HG02840 (cell line): ENCODE results near the gene SPOCK1.

Source experiments
- ATAC-seq: cut with Tn5 transposase; IDR thresholded peaks from one replicate; pipeline ENCODE4 v1.9.1; 2021; ENCODE audit warnings: mild to moderate bottlenecking, moderate library complexity, moderate number of reproducible peaks; ENCODE audit not compliant: unreplicated experiment, low FRiP score

The SPOCK1 gene

DNA sequence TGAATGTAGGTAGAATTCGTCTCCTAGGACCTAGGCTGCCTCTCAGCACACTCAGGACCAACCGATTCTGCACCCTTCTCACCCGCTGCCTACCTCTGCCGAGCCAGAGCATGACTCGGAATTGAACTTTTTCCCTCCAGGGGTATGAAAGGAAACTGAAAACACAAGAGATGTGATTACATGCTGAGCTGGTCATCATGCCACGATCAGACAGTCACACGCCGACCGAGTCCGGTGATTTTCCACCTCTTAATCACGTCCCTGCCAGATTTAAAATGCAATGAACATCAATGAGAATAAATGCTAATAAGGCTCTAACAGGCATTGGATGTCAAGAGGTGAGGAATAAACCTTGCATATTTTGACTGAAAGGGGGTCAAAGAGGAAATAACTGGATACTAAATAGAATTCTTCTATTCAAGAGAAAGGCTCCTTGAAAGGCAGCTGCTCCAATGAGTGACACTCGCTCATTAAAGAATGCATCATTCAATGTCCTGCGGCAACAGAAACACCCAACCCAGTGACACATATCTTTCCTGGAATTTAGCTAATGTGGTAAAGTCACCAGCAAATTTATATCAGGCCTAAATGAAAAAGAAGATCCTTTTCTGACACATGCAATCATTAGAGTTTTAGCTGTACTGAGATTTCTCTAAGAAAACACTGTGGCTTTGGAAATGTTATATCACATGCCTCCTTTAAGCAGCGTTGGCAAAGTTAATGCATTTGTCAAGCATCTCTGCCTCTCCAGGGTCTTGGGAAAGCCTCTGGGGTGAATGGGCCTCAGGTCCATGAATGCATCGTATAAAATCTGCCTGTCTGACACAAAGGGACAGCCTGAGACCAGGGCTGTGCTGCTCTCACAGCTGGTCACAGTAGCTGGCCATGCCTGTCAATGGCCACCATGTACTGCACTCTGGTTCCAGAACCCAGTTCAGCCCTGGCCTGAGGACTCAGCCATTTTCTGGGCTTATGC, 128.7 kb downstream of the SPOCK1 start:
- ATAC-seq: no peak

DNA sequence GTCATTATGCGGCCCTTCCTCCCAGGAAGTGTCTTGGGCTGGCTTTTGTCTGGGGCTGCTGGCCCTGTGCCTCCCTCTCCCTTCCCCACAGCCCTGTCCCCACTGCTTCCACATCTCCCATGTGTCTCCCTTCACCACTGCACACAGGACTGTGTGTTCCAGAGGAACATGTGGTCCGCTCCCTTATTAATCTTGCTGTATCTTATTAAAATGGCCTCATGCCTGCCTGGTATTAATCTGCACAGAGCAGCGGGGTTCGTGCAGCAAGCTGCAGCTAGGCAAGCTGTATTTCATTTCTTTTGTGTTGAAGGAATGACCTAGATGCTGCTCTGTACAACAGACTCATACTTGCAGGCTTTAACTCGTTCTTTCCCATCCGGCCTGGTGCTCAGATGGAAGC, 130.5 kb downstream of the SPOCK1 start:
- ATAC-seq: no peak

DNA sequence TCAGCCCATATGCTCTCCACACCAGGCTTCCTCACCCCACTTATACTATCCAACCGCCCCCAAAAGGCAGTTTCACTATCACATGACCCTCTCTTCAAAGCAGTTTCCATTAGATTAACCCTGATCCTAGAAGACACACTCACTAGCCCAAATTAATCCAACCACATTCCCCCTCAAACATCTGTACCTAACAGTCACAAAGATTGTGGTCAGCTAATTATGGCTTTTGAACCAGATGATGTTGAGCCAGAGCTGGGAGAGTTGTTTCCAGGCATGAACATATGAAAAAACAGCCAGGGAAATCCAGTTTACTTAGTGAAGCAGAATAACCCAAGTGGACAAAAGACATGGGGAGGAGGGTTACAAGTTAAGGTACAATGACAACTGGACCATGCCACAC, 131.2 kb downstream of the SPOCK1 start:
- ATAC-seq: no peak

DNA sequence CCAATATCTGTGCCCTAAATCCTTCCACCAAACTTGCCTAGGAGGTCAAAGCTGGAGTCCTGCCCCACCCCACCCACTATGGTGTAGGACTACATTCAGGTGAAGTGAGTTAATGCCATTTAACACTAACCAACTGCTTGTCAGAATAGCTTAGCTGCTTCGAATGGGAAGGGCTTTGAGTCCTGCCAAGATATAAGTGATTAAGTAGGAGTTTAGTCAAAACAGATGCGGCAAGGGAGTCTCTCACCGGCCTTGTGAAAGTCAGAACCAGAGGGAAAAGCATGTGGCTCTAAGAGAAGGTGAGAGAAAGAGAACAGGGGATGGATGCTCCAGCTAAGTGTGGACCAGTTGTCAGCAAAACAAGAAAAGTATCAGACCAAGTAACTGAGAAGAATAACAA, 132.6 kb downstream of the SPOCK1 start:
- no peak for ATAC-seq

DNA sequence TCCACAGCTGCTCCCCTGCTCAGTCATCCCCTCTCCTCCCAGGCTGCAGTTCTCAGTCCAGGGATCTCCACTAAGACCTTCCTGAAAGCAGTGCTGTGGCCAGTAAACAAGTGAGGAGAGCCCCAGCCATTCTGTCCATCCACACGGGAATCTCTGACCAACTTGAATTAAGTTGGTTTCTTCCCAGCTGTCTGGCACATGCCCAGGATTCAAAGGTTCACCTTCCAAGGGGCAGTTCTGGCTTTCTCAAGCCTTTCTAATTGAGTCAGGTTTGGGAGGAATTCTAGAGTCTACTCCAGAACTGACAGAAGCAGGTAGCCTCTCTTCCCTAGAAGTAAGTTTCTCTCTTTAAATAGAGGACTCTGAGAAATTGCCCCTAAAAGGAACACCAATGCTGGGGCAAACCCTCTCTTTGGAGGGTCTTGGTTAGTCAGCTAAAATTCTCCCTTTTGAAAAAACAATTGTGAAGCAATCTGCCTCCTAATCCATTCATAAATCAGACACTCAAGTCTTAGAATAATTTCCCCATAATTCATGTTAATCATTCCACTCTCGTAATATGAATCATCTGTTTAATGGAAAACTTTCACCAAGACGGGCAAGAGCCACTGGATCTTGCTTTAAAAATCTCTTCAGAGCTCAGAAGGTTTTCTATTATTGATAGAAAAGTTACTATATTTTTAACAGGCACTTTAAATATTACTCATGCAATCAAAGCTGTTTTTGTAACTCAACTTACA, 133.8 kb downstream of the SPOCK1 start:
- ATAC-seq: no peak

DNA sequence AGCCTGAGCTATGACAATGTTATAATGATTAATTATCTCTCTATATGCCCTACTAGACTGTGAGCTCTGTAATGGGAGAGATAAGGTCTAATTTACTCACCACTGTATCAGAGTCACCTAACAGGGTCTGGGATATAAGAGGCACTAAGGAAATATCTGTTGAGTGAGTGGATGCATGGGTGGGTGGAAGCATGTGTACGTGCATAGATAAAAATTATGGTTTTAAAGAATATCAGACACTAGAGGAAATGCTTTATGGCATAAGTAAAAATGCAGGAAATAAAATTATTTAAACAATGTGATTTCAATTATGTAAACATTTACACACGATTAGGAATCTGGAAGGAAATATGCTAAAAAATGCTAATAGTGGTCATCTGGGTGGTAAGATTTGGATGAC, 137.8 kb downstream of the SPOCK1 start:
- no peak for ATAC-seq

DNA sequence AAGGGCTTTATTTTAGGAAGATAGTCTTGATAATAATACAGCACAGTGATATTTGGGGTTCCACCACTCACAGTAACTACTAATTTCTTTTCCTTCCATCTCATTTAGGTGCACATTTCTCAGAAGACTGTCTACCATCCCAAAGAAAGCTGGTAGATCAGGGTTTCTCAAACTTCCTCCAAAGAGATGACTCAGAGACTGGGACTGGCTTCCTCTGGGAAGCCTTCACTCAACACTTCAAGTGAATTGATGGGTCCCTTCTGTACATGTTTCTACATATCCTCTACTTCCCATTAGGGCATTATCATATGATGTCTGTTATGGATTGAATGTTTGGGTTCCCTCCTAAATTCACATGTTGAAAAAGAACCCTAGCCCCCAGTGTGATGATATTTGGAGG, 138.5 kb downstream of the SPOCK1 start:
- ATAC-seq: no peak

DNA sequence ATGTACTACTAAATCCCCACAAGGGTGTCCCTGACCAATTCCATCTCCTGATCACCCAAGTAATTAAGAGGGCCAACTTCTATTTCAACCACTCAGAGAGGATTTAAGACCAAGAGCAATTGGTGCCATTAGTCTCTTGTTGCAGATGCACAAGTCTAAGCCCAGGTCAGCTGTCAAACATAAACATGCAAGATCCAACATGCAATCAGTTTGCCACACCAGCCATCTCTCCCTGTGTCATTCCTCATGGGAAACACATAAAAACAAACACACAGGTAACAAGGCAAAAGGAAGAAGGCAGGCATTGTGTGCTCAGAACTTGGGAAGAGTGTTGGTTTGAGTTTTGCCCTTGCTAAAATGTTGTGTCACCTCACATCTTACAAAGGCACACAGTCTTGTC, 139.2 kb downstream of the SPOCK1 start:
- ATAC-seq: no peak

DNA sequence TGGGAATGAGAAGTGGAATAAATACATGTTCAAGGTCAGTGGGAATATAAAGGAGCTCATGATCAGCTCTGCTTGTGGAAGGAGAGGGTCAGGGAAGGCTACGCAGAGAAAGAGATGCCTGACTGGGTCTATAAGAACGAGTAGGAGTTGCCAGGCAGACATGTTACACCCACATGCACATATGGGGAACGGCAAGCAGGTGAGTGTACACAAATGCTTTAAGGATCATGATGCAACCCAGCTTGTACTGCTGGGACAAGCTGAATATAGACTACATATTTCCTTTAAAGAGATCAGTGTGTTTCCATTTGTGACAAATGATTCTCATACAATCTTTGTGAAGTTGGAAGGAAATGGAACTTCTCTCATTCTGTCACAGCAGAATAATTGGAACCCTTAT, 141.7 kb downstream of the SPOCK1 start:
- no peak for ATAC-seq

DNA sequence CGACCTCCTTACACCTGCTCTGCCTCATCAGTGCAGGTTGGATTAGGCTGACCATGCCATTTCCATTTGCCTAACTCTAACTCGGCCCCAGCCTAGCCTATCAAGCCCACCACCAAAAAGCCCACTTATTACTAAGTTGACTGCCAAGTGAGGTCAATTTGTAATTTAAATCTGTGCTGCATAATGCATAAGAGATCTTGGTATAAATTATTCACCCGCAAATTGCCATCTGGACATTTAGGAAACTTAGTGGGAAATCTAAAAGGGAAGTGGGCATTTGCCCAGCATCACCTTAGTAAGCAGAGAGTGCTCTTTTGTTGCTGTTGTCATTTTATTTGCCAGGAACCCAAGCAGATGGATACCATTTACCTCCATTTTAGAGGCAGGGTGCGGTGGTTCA, 143.0 kb downstream of the SPOCK1 start:
- ATAC-seq: no peak

DNA sequence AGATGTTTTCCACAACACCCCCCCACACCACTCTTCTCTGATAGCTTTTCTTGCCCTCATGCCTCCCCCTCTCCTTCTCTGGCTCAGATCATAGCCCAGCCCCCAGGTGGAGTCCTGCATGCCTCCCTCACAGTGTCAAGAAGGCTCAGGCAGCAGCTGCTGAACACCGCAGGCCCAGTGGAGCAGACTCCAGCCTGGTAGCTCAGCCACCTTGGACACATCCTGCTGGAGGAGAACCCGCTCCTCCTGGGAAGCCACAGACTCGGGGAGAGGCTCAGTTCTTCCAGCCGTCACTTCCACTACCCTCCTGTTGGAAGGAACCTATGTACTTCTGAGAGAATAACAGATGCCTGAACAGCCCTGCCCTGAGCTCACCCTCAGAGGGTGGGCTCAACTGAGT, 143.4 kb downstream of the SPOCK1 start:
- ATAC-seq: no peak

DNA sequence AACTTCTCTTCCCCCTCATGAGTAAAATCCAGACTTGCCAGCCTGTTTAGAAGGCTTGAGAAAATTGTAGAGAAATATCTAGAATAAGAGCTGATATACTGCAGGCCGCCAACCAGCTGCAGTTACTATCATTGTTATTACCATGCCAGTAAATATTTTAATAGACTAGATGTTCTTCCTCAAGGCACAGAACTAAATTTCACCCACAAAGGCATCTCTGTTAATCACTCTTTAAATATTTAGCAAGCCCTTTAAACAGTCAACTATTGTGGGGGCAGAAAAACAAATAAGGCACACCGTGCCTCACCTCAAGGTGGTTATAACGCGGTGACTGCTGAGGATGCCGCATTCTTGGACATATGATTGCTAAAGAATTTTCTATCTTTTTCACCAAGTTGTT, 147.0 kb downstream of the SPOCK1 start:
- no peak for ATAC-seq

DNA sequence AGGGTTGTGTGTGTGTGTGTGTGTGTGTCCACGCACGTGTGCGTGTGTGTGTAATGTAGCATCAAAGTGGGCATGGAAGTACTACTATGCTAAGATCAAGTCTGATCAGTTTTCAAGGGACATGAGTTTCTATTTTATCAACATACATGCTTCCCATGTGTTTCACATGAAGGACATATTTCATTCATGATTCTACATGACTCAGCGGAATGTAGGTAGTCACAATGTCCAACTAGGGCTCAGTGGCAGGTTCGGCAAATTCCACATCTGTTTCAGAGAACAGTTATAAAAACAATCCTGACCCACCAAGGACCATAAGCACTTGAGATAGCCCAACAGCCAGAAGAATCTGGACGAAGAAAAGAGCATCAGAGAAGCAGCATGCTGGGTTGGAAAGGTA, 148.3 kb downstream of the SPOCK1 start:
- ATAC-seq: no peak

DNA sequence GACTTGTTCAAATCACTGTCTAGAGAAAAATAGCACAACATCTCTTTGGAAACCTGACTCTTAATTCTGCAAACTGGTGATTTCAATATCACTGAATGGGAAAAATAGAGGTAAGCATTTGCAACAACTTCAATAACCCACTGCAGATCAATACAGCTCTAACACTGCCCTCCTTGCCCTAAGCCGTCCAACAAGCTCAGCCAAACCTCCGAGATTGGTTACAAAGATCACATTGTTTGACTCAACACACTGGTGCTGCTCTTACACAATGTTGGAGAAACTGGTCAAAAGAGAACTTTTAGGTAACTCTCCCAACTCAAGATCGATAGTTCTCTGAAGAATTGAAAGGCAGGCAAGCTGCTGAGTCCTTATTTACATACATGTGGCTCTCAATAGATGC, 150.4 kb downstream of the SPOCK1 start:
- no peak for ATAC-seq

DNA sequence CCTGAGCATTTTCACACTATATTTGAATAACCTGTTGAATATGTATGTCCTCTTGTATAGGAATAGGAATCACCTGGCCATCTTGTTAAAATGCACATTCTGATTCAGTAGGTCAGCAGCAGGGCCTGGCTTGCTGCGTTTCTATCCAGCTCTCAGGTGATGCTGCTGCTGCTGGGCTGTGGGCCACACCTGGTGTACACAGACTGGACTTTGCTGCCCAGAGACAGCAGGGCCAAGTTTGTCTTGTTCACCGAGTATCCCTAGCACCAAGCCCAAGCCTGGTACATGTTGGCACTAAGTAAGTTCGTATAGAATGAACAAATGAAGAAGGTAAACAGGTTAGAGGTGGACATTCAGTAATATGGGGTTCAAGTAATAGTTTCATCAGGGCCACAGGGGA, 151.3 kb downstream of the SPOCK1 start:
- ATAC-seq: no peak

DNA sequence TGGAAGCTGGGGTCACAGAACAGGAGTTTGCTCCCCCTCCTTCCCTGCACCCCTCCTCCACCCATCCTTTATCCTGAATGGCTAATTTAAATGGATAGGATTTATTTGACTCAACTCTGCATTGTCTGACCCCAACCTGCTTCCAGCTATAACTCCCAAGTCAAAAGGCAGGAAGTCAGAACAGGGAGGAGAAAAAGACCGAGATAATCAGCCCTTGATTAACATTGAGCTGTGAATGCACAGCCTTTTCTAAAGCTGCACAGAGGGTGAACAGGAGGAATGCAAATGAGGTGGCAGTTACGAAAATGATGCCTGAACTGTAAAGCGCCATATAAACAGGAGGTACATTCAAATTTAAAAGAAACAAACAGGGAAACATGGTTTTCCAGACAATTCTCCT, 152.8 kb downstream of the SPOCK1 start:
- no peak for ATAC-seq

DNA sequence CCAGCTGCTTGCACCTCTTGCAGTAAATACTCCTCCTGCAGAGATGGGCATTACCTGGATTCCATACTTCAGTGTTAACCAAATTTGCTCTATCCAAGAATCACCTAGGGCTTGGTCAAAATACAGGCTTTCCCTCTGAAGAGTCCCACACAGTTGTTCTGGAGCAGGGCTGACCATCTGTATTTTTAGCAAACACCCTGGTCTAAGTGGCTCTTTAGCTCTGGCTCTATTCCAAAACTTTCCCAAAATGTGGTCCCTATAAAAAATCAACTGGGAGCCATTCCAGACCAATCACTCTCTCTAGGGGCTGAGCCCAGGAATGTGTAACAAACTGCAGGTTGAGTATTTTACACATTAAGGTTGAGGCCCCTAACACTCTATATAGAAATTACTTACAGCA, 153.7 kb downstream of the SPOCK1 start:
- no peak for ATAC-seq

DNA sequence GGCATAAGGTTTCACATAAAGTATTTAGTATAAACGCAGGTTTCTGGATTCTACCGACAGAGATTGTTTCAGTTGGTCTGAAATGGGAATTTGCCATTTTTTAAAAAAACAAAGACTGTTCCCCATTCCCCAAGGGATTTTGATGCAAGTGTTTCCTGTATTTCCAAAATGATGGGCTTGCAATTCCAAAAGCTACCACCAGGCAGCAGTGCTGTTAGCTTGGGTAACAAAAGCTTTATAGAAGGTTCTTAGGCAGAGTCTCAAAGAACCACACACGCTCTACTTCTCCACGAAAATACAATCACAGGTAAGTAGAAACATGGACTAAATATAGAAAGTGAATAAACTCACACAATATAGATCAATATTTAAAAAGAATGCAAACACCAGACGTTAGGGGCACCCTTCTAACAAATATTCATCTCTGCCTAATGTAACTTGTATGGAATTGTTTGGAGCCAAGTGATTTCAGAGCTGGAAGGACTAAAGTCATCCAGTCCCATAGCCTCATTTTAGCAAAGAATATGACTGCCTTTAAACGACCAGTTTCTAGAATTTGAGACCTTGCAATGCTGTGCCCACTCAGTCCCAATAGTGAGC, 154.3 kb downstream of the SPOCK1 start:
- ATAC-seq: no peak

DNA sequence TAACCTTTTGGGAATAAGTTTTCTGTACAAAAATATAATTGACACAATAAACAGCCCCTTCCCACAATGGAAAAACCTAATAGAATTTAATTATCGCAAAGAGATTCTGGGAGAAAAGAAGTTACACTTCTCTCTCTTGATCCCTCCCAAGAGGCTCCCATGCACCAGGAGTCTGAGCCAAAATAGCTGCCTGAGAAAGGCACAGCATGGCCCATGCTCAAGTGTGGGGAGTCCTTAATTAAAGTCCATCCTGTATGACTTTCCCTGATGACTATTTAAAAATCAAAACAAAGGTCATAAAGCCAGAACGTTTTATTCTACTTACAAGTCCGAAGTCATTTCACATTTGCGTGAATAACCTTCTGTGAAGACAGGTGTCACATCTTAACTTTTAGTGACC, 155.1 kb downstream of the SPOCK1 start:
- no peak for ATAC-seq

DNA sequence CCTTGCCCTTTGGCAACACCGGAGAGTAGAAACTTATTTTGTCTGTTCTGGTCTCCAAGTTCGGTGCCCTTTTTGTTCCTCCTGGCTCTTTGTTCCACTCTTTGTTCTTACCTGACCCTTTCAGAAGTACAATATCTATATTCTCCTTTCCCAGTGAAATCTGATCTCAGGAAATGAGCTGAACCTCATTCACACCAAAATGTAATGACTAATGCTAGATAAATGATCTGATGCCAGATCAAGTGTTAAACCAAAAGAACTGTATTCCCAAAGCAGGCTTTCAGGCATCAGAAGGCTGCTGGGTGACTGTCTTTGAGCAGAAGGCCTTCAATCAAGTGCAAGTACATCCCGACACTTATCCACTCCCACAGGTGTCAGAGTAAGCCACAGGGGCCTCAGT, 156.4 kb downstream of the SPOCK1 start:
- ATAC-seq: no peak

DNA sequence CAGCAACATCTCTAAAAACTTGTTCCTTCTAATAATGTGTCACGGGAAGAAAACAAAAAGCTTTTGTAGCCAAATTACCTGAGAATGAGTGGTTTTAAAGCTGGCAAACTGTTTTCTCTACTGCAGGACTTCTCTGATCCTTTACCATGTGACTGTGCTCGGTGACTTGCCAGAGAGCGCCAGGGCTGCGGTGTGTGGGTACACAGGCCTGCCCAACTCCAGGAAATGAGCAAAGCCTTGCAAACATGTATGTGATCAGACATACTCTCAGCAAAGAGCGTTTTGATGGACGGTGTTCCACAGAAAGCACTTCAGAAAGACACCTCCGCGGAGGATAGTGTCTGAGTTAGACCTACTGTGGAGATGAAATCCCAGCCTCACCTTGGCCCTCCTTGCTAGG, 157.3 kb downstream of the SPOCK1 start:
- ATAC-seq: no peak
